Limb (tissue), 2 donors: Measurements from ENCODE around the gene S1PR4.
"Not testable (repeated sequence)": the region's sequence is repeated elsewhere in the genome, so short reads cannot be mapped to it uniquely, and the experiment has no call there.

Experiments
- DNase-seq, 2 donors: peaks; one replicate each; pipeline ENCODE4 v3.0.0-alpha.2; 2016; ENCODE audit errors: extremely low spot score in 2 of 2

The S1PR4 gene

GRCh38 chr19:3193256-3194105 lies 14.9 kb downstream of the S1PR4 start:
- no peak for DNase-seq

GRCh38 chr19:3194106-3195087 lies 15.8 kb downstream of the S1PR4 start:
- DNase-seq = no peak

- no peak for DNase-seq
Measured at GRCh38 chr19:3196064-3196932, 17.7 kb downstream of the S1PR4 start.

GRCh38 chr19:3196933-3197205 lies 18.3 kb downstream of the S1PR4 start:
- DNase-seq = no peak

GRCh38 chr19:3198901-3199700 lies 20.5 kb downstream of the S1PR4 start:
- no peak for DNase-seq

- no peak for DNase-seq
Measured at GRCh38 chr19:3201072-3201700, 22.6 kb downstream of the S1PR4 start.

- no peak for DNase-seq
Measured at GRCh38 chr19:3201911-3202310, 23.3 kb downstream of the S1PR4 start.

GRCh38 chr19:3202346-3202745 lies 23.8 kb downstream of the S1PR4 start:
- DNase-seq = no peak

- DNase-seq = not testable (repeated sequence)
Measured at GRCh38 chr19:3202895-3203294, 24.3 kb downstream of the S1PR4 start.

- DNase-seq = no peak
Measured at GRCh38 chr19:3203805-3204645, 25.5 kb downstream of the S1PR4 start.

GRCh38 chr19:3204646-3205275 lies 26.2 kb downstream of the S1PR4 start:
- DNase-seq = no peak

- DNase-seq = no peak
Measured at GRCh38 chr19:3206216-3206953, 27.8 kb downstream of the S1PR4 start.

GRCh38 chr19:3207461-3208242 lies 29.1 kb downstream of the S1PR4 start:
- DNase-seq = peak in 1 of 2 donors; percentile 27

- DNase-seq = no peak
Measured at GRCh38 chr19:3208317-3209207, 30.0 kb downstream of the S1PR4 start.

- DNase-seq = peak in 1 of 2 donors; percentile 63
Measured at GRCh38 chr19:3210347-3211017, 31.9 kb downstream of the S1PR4 start.

GRCh38 chr19:3211191-3211590 lies 32.6 kb downstream of the S1PR4 start:
- no peak for DNase-seq
